NCI-H1092 treated with DMSO at 0.1 percent for 48 hours (cell line): ENCODE measurements around the gene AQP9.
"Not testable (repeated sequence)": the region's sequence is repeated elsewhere in the genome, so short reads cannot be mapped to it uniquely, and the experiment has no call there.

ENCODE experiments used
- DNase-seq: peaks from one replicate; lab custom pipeline; 2025; lab: John Stamatoyannopoulos, UW

The AQP9 gene

GRCh38 chr15:58138106-58138505, at the start of gene AQP9:
Gene AQP9, plus strand, starts transcription at chr15:58138381. Its CDS starts 185 bp downstream, at chr15:58138566.
- no peak for DNase-seq

- DNase-seq: no peak
Observed at GRCh38 chr15:58095415-58095814, 42.8 kb upstream of the AQP9 start.

DNA sequence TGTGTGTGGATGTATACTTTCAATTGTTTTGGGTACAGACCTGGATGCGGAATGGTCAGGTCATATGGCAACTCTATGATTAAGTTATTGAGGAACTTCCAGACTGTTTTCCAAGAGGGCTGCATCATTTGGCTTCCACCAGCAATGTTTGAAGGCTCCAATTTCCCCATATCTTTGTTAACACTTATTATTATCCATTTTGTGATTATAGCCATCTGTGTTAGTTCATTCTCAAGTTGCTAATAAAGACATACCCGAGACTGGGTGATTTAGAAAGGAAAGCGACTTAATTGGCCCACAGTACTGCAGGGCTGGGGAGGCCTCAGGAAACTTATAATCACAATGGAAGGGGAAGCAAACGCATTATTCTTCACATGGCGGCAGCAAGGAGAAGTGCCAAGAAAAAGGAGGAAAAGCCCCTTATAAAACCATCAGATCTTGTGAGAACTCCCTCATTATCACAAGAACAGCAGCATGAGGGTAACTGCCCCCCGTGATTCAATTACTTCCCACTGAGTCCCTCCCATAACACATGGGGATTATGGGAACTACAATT, 41.6 kb upstream of the AQP9 start:
- no peak for DNase-seq

GRCh38 chr15:58103482-58103881, 34.7 kb upstream of the AQP9 start:
- no peak for DNase-seq

GRCh38 chr15:58108117-58108516, 30.1 kb upstream of the AQP9 start:
- DNase-seq: no peak

- no peak for DNase-seq
Observed at GRCh38 chr15:58109419-58109818, 28.8 kb upstream of the AQP9 start.

- DNase-seq: no peak
Observed at GRCh38 chr15:58110999-58111717, 27.0 kb upstream of the AQP9 start.

DNA sequence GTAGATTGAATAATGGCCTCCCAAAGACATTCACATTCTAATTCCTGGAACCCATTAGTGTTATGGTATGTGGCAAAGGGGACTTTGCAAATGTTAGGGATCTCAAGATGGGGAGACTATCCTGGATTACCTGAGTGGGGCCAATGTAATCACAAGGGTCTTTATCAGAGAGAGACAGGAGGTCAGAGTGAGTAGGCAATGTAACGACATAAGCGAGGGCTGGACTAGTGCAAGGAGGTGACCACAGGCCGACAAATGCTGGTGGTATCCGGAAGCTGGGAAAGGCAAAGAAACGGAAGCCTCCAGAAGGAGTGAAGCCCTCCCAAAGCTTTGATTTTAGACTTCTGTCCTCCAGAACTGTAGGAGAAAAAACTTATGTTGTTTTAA, 26.5 kb upstream of the AQP9 start:
- no peak for DNase-seq

DNA sequence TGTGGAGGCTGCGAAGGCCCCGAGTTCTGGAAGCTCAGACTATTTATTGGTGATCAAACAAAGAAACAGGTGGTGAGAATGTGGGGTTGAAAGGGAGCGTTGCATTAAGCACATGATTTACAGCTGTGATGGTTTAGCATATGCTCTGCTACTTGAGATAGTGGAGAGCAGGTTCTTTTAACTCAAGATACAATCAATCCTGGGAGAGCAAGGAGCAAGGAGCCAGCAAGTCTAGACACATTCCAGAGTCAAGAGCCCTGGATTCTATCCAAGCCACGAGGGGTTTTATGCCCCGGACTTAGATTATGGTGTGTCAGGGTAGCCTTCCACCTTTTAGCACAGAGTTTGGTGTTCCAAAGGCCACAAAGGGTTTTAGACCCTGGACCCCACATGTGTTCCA, 24.8 kb upstream of the AQP9 start:
- DNase-seq: not testable (repeated sequence)

DNA sequence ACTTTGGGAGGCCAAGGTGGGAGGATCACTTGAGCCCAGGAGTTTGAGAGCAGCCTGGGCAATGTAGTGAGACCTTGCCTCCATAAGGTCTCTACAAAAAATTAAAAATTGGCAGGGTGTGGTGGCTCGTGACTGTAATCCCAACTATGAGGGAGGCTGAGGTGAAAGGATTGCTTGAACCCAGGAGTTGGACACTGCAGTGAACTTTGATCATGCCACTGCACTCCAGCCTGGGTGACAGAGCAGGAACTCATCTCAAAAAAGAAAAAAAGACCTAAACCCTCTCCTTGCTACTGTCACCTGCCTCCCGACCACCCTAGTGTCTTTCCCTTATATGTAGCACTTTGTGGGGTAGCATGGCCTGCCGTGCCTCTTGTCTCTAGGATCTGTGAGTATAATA, 23.8 kb upstream of the AQP9 start:
- DNase-seq: no peak

GRCh38 chr15:58114812-58115211, 23.4 kb upstream of the AQP9 start:
- DNase-seq: no peak

GRCh38 chr15:58115692-58116091, 22.5 kb upstream of the AQP9 start:
- DNase-seq: no peak

DNA sequence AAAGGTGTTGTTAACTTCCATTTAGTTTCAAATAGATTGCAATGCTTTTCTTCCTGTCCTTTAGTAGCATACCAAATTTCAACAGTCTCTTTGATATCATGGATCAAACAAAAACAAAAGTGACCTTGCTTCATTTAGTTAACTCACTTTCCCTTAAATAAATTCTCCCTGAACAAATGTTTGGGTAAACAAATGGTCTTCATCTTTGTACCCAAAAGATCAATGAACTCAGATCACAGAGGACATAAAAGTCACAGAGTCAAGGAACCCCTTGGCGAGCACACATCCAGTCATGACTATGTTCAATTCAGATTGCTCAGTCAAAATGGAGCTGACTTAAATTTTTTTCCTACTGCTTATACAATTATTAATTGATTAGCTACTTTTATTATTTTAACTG, 20.6 kb upstream of the AQP9 start:
- DNase-seq: no peak

DNA sequence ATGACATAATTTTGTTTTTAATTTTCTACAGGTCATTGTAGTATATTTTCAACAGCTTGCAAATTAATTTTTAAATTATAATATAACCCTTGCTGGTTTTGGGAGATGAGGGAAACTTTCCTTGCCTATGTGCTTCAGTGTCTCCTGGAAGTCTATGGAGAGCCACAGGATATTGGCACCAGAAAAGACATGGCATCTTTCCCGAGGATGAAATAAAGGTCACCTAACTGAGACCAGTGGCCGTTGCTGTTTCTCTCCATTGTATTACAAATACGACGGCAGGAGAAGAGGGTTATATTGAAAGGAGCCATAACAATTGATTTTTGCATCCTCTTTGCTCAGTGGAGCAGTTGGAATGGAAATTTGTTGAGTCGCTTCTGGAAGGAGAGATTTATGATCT, 19.9 kb upstream of the AQP9 start:
- DNase-seq: no peak

- DNase-seq: no peak
Observed at GRCh38 chr15:58119016-58119415, 19.2 kb upstream of the AQP9 start.

- DNase-seq: no peak
Observed at GRCh38 chr15:58124585-58124984, 13.6 kb upstream of the AQP9 start.

DNA sequence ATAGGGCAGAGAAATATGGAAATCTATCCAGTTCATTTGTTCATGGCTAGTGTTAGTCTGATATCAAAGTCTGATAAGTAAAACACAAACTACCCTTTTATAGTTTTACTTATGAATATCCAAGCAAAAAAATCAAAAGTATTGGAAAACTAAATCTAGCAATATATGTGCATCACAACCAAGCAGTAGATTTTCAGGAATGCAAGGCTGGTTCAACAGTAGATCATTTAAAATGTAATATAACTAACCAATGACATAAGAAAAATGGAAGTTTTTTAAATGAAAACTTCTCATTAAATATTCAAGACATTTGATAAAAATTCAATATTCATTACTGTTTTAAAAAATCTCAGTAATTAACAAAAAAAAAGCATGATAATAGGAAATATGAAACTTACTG, 12.8 kb upstream of the AQP9 start:
- DNase-seq: no peak

- DNase-seq: no peak
Observed at GRCh38 chr15:58134886-58135285, 3.3 kb upstream of the AQP9 start.

GRCh38 chr15:58135511-58136174, 2.5 kb upstream of the AQP9 start:
- no peak for DNase-seq

DNA sequence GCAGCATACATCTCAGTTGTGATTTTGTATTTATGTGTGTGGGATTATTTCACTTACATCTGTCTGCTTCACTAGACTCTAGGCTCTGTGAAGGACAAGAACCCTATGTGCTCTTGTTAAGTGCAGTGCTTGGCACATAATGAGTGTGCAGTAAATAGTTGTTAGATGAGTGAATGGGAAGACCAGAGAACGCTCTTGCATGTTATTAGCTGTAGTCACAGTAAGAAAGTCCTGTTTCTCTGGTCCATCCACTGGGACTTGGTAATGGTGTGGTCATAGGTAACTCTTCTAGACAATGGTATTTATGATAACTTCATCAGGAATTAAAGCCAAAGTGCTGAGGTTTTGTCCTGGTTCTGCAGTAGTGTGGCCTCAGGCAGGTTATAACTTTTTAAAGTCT, 1.4 kb upstream of the AQP9 start:
- no peak for DNase-seq

- DNase-seq: no peak
Observed at GRCh38 chr15:58137686-58138085, 495 bp upstream of the AQP9 start.

DNA sequence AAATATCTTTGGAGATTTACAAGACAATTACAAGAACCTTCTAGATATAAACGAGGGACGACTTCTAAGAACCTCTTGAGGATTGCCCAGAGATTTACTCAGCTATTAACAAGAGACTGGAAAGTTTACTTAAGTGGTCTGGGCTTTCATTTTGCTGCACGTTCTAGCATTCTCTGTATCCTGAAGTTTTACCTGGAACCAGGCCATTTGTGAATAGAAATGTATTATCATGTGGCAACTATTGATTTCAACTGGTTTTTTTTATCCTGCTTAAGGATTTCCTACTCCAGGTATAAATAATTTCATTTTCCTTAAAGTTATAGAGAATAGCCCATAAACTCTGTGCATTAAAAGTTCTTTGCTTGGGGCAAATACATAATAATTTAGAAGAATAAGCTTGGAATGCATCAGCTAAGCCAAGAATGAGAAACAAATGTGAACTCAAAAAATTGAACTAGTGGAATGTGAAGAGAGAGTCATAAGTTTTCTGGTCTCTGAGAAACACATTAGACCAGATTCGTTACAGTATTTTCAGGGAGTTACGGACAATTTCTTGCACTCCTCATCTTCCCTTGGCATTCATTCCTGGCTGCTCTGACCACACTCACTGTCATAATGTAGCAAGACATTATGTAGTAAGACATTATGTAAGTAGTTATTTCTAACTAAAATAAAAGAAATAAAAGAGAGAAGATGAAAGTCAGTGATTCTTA, 1.3 kb downstream of the AQP9 start:
- DNase-seq: no peak

GRCh38 chr15:58139989-58140522, 1.9 kb downstream of the AQP9 start:
- no peak for DNase-seq
